ENCODE measurements around the gene FGF3. TPM values are rescaled to one million over a fixed set of nuclear protein-coding genes. Genes with fewer than 3 reads are reported as not detected.

Gene FGF3
- total RNA-seq (2022; extraction: Qiagen RNA extraction; ENCODE audit: low read depth), result not detected in 5 replicates

GRCh38 chr11:69818603-69819441 is at the start of gene FGF3:
TSS of gene FGF3 (minus strand) at chr11:69819416. CDS start at chr11:69818933, 483 bp downstream.

GRCh38 chr11:69775163-69775755 is 44.0 kb downstream of the FGF3 start, which contains the start of gene FGF4:
TSS of gene FGF4 (minus strand) at chr11:69775341. CDS start at chr11:69775084, 257 bp downstream.

Other genes with a start within 250 kb of the FGF3 start
- gene CCND1, start 178.3 kb downstream of the FGF3 start, total RNA-seq (2022; extraction: Qiagen RNA extraction; ENCODE audit: low read depth), result 183 to 237 TPM (median 227 TPM) in 5 replicates
- 30.2 to 37.9 TPM (median 32.3 TPM) in 5 replicates for gene LTO1, start 144.1 kb downstream of the FGF3 start, total RNA-seq (2022; extraction: Qiagen RNA extraction; ENCODE audit: low read depth)
- 0.08 to 0.11 TPM in 2 of 5 replicates, not detected in the others for gene FGF19, start 115.4 kb downstream of the FGF3 start, total RNA-seq (2022; extraction: Qiagen RNA extraction; ENCODE audit: low read depth)
- not detected in 5 replicates for gene FGF4, start 44.1 kb downstream of the FGF3 start, total RNA-seq (2022; extraction: Qiagen RNA extraction; ENCODE audit: low read depth)